ENCODE data around the gene EIF5B.

Gene EIF5B

GRCh38 chr2:99404797-99405669, 67.8 kb downstream of the EIF5B start:
- no peak for DNase-seq (ENCODE audit: low read depth in 2 of 2, low spot score in 1 of 2)

GRCh38 chr2:99406137-99406536, 68.9 kb downstream of the EIF5B start:
- DNase-seq (ENCODE audit: low read depth in 2 of 2, low spot score in 1 of 2): no peak

GRCh38 chr2:99410276-99410675, 73.1 kb downstream of the EIF5B start:
- DNase-seq (ENCODE audit: low read depth in 2 of 2, low spot score in 1 of 2): no peak

- no peak for DNase-seq (ENCODE audit: low read depth in 2 of 2, low spot score in 1 of 2)
These were observed 77.4 kb downstream of the EIF5B start for GRCh38 chr2:99414566-99414965.

GRCh38 chr2:99417396-99417795, 80.2 kb downstream of the EIF5B start:
- no peak for DNase-seq (ENCODE audit: low read depth in 2 of 2, low spot score in 1 of 2)

- no peak for DNase-seq (ENCODE audit: low read depth in 2 of 2, low spot score in 1 of 2)
These were observed 82.8 kb downstream of the EIF5B start for GRCh38 chr2:99420031-99420430.

GRCh38 chr2:99420751-99421299, 83.6 kb downstream of the EIF5B start:
- no peak for DNase-seq (ENCODE audit: low read depth in 2 of 2, low spot score in 1 of 2)

- DNase-seq (ENCODE audit: low read depth in 2 of 2, low spot score in 1 of 2): no peak
These were observed 84.3 kb downstream of the EIF5B start for GRCh38 chr2:99421469-99421868.

- no peak for DNase-seq (ENCODE audit: low read depth in 2 of 2, low spot score in 1 of 2)
These were observed 85.4 kb downstream of the EIF5B start for GRCh38 chr2:99422599-99422998.

GRCh38 chr2:99424371-99424770, 87.2 kb downstream of the EIF5B start:
- DNase-seq (ENCODE audit: low read depth in 2 of 2, low spot score in 1 of 2): no peak

- DNase-seq (ENCODE audit: low read depth in 2 of 2, low spot score in 1 of 2): no peak
These were observed 87.8 kb downstream of the EIF5B start for GRCh38 chr2:99425022-99425421.

- no peak for DNase-seq (ENCODE audit: low read depth in 2 of 2, low spot score in 1 of 2)
These were observed 93.6 kb downstream of the EIF5B start for GRCh38 chr2:99430614-99431291.

- DNase-seq (ENCODE audit: low read depth in 2 of 2, low spot score in 1 of 2): no peak
These were observed 94.5 kb downstream of the EIF5B start for GRCh38 chr2:99431587-99432275.

GRCh38 chr2:99433340-99433739, 96.2 kb downstream of the EIF5B start:
- no peak for DNase-seq (ENCODE audit: low read depth in 2 of 2, low spot score in 1 of 2)

- DNase-seq (ENCODE audit: low read depth in 2 of 2, low spot score in 1 of 2): no peak
These were observed 99.7 kb downstream of the EIF5B start for GRCh38 chr2:99436874-99437273.

- no peak for DNase-seq (ENCODE audit: low read depth in 2 of 2, low spot score in 1 of 2)
These were observed 102.8 kb downstream of the EIF5B start for GRCh38 chr2:99439971-99440505.

GRCh38 chr2:99442837-99443236, 105.6 kb downstream of the EIF5B start:
- no peak for DNase-seq (ENCODE audit: low read depth in 2 of 2, low spot score in 1 of 2)

GRCh38 chr2:99444222-99444621, 107.0 kb downstream of the EIF5B start:
- DNase-seq (ENCODE audit: low read depth in 2 of 2, low spot score in 1 of 2): no peak

GRCh38 chr2:99445065-99445464, 107.9 kb downstream of the EIF5B start:
- no peak for DNase-seq (ENCODE audit: low read depth in 2 of 2, low spot score in 1 of 2)

GRCh38 chr2:99448556-99448955, 111.4 kb downstream of the EIF5B start:
- no peak for DNase-seq (ENCODE audit: low read depth in 2 of 2, low spot score in 1 of 2)

- DNase-seq (ENCODE audit: low read depth in 2 of 2, low spot score in 1 of 2): no peak
These were observed 113.0 kb downstream of the EIF5B start for GRCh38 chr2:99450199-99450598.

Measured in stimulated activated CD8-positive, alpha-beta memory T cell treated with anti-CD3 and anti-CD28 coated beads, Interleukin-4, amount 100 ng/mL, for 1 hour (primary cell).